NCI-H2171 treated with DMSO at 0.1 percent for 48 hours (cell line): Measurements from ENCODE around the gene DEFB119.
"Not testable (repeated sequence)": the region's sequence is repeated elsewhere in the genome, so short reads cannot be mapped to it uniquely, and the experiment has no call there.

Experiments
- DNase-seq: peaks from one replicate; lab custom pipeline; 2025; lab: John Stamatoyannopoulos, UW

Gene DEFB119, protein sequence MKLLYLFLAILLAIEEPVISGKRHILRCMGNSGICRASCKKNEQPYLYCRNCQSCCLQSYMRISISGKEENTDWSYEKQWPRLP

DNA sequence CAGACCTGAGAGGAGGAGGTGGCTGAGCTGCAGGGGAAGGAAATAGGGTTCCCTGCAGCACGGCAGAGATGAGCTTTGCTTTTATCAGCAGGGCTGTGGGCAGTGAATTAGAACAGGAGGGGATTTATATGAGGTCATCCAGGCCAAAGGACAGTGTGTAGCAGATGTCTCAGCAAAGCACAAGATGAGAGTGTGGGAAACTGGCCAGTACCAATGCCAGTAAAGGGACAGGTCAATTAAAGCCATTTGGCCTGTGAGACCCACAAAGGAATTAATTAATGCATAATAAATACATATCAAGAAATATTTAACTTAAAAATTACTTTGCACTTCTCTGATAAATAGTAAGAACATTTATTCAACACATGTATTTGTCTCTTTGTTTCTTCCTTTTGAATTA, at the start of gene DEFB119:
Gene DEFB119 (minus strand): TSS at position 101 of the 400 bp plus-strand sequence. CDS start 107 bp downstream, outside the sequence.
- no peak for DNase-seq

DNA sequence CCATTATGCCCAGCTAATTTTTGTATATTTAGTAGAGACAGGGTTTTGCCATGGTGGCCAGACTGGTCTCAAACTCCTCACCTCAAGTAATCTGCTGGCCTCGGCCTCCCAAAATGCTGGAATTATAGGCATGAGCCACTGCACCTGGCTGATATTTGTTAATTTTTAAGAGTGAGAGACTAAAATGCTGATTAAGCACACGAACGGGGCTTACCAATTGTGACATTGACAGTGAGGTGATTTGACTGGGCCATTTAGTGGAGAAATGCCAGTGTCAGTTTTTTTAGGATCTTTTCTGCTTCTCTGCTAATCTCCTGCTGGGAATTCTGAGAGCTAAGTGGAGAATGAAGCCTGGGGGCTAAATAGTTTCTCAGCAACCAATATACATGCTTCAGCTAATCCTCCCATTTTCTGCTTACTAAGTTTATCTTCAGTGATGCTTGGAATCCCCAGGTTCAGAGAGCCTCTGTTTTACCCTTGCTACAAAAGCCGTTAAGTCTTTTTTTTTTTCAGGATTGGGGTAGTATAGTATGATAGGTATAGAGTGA, 40.3 kb upstream of the DEFB119 start:
- no peak for DNase-seq

DNA sequence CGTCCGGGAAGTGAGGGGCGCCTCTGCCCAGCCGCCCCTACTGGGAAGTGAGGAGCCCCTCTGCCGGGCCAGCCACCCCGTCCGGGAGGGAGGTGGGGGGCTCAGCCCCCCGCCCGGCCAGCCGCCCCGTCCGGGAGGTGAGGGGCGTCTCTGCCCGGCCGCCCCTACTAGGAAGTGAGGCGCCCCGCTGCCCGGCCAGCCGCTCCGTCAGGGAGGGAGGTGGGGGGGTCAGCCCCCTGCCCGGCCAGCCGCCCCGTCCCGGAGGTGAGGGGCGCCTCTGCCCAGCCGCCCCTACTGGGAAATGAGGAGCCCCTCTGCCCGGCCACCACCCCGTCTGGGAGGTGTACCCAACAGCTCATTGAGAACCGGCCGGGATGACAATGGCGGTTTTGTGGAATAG, 37.2 kb upstream of the DEFB119 start:
- DNase-seq = not testable (repeated sequence)

DNA sequence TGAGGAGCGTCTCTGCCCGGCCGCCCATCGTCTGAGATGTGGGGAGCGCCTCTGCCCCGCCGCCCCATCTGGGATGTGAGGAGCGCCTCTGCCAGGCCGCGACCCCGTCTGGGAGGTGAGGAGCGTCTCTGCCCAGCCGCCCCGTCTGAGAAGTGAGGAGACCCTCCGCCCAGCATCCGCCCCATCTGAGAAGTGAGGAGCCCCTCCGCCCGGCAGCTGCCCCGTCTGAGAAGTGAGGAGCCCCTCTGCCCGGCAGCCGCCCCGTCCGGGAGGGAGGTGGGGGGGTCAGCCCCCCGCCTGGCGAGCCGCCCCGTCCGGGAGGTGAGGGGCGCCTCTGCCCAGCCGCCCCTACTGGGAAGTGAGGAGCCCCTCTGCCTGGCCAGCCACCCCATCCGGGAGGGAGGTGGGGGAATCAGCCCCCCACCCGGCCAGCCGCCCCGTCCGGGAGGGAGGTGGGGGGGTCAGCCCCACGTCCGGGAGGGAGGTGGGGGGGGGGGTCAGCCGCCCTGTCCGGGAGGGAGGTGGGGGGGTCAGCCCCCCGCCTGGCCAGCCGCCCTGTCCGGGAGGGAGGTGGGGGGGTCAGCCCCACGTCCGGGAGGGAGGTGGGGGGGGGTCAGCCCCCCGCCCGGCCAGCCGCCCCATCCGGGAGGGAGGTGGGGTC, 36.6 kb upstream of the DEFB119 start:
- not testable (repeated sequence) for DNase-seq

DNA sequence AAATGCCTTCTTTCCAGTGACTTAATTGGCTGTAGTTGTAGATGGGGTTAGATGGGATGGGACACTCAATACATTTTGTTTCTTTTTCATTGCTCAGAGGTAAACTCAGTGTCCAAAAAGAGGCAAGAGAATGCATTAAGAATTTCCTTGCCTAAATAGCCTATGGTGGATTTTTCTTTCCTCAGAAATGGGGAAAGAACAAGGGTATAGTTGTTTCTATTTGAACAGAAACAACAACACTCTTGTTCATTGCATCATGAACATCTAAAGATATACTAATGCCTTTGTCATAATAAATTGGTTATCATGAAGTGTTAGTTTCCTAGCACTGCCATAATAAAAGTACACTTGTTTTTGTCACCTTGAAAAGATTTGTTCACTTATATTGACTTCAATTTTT, 35.4 kb upstream of the DEFB119 start:
- no peak for DNase-seq

DNA sequence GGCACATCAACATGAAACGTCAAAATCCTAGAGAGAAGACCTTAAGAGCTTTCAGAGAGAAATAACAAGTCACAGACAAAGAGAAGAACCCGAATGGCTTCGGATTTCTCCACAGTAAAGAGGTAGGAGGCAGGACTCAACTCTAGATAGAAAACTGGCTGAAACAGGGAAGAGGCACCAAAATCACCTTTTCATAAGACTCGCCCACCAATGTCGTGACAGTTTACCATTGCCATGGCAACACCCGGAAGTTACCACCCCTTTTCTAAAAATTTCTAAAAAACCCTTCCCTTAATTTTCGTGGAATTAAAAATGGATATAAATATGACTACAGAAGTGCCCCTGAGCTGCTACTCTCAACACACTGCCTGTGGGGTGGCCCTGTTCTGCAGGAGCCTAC, 27.9 kb upstream of the DEFB119 start:
- DNase-seq = no peak

DNA sequence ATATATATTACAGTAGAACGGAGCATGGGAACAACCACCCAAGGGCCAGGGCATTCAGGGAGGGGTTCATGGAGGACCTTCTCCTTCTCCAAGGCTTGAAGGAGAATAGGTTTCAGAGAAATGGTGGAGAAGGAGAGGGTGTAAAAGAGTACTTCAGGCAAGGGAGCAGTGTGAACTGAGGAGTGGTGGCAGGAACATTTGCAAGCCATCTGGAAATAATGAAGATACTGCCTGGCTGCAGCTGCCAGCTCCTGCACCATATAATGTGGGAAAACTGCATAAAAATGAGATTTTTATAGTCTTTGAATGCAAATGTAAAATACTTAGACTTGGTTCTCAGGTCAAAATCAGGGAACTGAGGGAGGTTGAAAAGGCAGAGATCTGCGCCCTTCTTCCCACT, 25.3 kb upstream of the DEFB119 start:
- DNase-seq = no peak

DNA sequence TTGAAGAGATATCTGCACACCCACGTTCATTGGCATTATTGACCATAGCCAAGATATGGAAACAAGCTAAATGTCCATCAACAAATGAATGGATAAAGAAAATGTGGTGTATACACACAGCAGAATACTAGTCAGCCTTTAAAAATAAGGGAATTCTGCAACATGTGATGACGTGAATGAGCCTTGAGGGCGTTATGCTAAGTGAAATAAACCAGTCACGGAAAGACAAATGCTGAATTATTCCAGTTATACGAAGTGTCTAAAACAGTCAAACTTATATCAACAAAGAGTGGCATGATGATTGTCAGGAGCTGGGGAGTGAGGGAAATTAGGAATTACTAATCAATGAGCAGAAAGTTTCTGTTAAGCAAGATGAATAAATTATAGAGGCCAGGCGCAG, 24.0 kb upstream of the DEFB119 start:
- no peak for DNase-seq

DNA sequence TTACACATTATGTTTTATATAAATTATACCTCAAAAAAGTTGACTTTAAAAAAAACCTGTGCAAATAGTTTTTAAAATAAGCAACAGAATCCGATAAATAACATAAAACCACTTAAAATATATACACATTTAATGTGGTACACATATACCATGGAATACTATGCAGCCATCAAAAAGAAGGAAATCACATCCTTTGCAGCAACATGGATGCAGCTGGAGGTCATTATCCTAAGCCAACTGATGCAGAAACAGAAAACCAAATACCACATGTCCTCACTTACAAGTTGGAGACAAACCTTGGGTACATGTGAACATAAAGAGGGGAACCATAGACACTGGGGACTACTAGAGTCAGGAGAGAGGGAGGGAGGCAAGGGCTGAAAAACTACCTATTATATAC, 19.6 kb upstream of the DEFB119 start:
- no peak for DNase-seq

DNA sequence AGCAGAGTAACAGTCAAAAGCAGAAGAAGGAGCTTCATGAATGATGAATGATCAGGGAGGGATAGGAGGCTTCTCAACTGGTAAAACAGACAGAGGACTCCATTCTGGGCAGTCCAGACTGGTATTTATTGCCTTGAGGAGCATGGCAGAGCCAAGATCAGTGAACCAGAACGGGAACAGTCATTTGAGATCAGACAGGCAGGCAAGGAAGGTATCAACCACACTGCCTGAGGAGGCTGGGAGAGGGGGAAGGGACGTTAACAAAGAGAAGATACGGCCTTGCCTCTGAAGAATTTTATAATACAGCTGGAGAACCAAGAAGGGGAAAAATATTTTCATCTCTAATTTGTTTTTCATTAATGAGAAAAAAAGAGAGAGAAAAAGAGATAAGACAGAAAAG, 15.7 kb upstream of the DEFB119 start, which contains the start of gene DEFB121:
Gene DEFB121 (minus strand): TSS at position 101 of the 400 bp plus-strand sequence. CDS start 63 bp downstream, at position 38.
- no peak for DNase-seq

DNA sequence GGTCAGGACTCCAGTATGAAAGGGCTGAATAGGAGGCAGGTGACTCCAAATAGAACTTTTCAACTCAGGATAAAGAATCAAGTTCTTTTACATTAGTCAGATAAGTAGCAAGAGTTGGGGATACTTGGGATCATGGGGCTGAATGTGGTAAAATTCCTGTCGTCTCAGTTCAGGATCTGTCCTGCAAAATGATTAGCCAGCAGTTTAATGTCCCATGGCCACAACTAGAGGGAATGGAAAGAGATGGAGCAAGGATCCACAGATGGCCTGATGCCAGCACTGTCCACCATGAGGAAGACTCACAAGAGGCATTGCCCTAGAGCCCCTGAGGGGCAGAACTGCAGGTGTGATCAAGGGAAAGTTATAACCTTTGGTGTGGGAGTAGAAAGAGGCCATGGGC, 13.5 kb upstream of the DEFB119 start:
- DNase-seq = no peak

DNA sequence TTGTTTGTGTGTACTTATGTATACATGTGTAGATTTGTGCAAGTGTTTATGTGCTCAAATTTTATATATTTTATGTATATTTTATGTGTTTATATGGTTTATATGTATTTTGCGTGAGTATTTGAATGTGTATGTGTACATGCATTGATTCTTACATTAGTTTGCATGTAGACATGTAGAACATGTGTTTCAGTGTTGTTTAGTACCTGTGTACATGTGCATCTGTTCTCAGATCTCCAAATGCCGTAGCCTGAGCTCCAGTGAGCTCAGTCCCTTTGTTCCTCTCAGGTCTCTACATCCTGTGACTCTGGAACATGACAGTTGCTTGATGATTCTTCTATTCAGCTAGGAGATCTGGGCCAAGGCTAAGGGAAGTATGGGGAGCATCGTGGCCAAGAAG, 4.5 kb upstream of the DEFB119 start:
- no peak for DNase-seq

DNA sequence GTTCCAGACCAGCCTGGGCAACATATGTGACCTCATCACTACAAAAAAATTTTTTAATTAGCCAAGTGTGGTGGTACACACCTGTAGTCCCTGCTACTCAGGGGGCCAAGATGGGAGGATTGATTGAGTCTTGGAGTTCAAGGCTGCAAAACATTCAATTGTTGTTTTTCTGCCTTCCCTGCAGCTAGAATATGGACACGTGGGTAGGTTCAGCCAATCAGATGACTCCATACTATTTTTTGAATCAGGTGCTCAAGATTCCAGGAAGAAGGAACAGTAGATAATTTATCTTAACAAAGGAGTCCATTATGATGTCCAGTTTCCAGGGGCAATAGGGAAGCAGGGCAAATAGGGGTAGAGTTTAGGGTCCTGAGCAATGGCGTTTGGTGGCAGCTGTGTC, 2.4 kb upstream of the DEFB119 start:
- DNase-seq = no peak

DNA sequence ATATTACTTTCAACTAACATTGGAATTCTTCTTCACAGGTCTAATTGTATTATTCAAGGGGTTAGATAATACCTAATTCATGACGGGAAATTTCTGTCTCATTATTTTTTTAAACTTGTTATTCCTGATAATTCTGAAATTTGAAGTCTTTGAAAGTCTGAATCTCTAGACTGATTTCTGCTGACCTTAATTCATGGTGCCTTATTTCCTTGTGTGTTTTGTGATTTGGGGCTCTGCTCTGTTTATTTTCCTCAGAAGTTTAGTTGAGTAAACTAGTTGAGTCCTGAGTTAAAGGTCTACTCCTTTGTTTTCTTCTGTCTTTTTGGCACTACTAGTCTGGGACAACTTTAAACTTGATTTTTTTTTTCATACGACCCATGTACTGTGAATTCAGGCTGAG, 16.0 kb downstream of the DEFB119 start:
- DNase-seq = no peak

DNA sequence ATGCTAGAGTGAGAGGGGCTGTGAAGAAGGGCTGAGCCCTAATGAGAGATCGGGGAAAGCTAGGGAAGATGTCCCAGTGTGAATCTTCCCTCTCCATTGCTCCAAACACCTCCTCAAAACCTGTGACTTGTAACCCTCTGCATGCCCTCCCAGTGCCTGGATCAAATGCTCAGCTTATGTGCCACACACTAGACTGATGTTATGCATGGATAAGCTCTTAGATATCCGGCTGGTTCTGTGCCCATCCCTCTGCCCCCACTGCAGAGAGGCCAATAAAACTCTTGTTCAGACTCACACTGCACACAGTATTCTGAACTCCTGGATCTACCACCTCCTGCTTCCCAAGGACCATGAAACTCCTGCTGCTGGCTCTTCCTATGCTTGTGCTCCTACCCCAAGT, 22.1 kb downstream of the DEFB119 start, which contains the start of gene DEFB118:
Gene DEFB118 (plus strand): TSS at position 301 of the 400 bp plus-strand sequence. CDS start 50 bp downstream, at position 351.
- DNase-seq = no peak

DNA sequence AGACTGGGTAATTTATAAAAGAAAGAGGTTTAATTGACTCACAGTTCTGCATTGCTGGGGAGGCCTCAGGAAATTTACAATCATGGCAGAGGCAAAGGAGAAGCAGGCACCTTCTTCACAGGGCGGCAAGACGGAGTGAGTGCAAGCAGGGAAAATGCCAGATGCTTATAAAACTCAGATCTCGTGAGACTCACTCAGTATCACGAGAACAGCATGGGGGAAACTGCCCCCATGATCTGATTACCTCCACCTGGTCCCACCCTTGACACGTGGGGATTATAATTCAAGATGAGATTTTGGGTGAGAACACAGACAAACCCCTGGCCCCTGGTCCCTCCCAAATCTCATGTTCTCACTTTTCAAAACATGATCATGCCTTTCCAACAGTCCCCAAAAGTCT, 26.1 kb downstream of the DEFB119 start:
- not testable (repeated sequence) for DNase-seq

DNA sequence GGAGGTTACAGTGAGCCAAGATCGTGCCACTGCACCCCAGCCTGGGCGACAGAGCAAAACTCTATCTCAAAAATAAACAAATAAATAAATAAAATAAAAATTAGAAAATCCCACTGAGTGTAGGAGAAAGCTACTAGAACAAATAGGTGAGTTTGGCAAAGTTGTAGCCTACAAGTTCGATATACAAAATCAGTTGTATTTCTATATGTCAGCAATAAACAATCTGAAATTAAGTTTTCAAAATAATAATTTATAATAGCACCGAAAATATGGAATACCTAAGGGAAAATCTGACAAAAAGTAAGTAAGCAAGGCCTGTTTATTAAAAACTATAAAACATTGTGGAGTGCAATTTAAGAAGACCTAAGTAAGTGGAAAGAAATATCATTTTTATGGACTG, 27.1 kb downstream of the DEFB119 start:
- DNase-seq = no peak

DNA sequence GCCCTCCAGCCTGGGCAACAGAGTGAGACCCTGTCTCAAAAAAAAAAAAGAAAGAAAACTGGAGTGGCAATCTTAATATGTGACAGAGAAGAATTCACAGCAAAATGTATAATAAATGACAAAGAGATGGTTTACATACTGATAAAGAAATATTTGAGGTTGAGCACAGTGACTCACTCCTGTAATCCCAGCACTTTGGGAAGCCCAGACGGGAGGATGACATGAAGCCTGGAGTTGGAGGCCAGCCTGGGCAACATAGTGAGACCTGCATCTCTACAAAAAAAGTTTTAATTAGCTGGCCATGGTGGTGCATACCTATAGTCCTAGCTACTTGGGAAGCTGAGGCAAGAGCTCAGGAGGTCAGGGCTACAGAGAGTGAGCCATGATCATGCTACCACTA, 34.4 kb downstream of the DEFB119 start:
- no peak for DNase-seq

DNA sequence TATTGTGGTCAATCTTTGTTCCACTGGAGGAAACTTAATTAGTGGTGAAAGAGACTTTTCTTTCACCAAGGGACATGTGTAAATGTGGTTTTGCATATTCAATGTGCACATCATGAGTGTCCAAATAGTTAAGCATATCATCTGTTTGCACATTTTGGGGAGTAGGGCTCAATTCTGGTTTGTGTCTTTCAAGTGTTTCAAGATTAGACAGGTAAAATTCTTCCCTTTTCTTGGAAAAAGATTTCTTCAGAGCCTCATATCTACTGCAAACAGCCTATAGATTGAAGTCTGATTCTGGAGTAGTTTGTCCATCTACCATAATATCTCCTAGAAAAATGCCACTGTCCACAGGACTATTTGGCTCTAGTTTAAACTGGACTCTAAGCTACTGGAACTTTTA, 48.9 kb downstream of the DEFB119 start:
- no peak for DNase-seq

DNA sequence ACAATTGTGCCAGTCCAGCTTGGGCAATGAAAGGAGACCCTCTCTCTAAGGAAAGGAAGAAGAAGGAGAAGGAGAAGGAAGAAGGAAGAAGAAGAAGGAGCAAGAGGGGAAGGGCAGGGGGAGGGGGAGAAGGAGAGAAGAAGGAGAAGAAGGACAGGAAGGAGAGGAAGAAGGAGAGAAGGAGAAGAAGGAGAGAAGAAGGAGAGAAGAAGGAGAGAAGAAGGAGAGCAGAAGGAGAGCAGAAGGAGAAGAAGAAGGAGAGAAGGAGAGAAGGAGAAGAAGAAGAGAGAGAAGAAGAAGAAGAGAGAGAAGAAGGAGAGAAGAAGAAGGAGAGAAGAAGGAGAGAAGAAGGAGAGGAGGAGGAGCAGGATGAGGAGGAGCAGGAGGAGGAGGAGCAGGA, 59.5 kb downstream of the DEFB119 start:
- DNase-seq = no peak
